Vagina (tissue), 2 donors: ENCODE measurements around the gene GPR161. TPM values are rescaled to one million over a fixed set of nuclear protein-coding genes. Genes with fewer than 3 reads are reported as not detected.

Experiments used
- DNase-seq, 2 donors: peaks; one replicate each; pipeline ENCODE4 v3.0.0-alpha.2; 2017; ENCODE audit errors: extremely low spot score in 2 of 2
- H3K27ac ChIP-seq: fragments of 200-600 bp; sonication (generic); one replicate; pipeline ENCODE4 v1.5.1; 2019
- H3K27me3 ChIP-seq: fragments of 200-600 bp; sonication (generic); one replicate; pipeline ENCODE4 v1.5.1; 2019
- H3K36me3 ChIP-seq, 2 donors: fragments of 200-600 bp; sonication (generic); one replicate each; pipeline ENCODE4 v1.5.1; 2017 to 2019
- H3K4me1 ChIP-seq: fragments of 200-600 bp; sonication (generic); one replicate; pipeline ENCODE4 v1.5.1; 2019
- H3K4me3 ChIP-seq, 2 donors: fragments of 200-600 bp; sonication (generic); 1 replicate in 1 of 2; 2 replicates in 1 of 2; pipeline ENCODE4 v1.5.1; 2016 to 2019
- H3K9me3 ChIP-seq: fragments of 200-600 bp; sonication (generic); one replicate; pipeline ENCODE4 v1.5.1; 2019
- CTCF ChIP-seq, 3 experiments: fragments of 450-650 bp in 2 of 3; fragments of 200-600 bp in 1 of 3; sonication (generic) in 1 of 3; IDR thresholded peaks; one replicate each; pipeline ENCODE4 v1.5.1; 2017 to 2019; ENCODE audit warnings: antibody characterized with exemption in 3 of 3, mild to moderate bottlenecking in 2 of 3, moderate library complexity in 2 of 3
- POLR2A ChIP-seq, 2 donors: fragments of 450-650 bp; IDR thresholded peaks; one replicate each; pipeline ENCODE4 v1.6.1; 2017; ENCODE audit warnings: antibody characterized with exemption in 2 of 2, mild to moderate bottlenecking in 2 of 2, moderate library complexity in 2 of 2
- POLR2AphosphoS5 ChIP-seq, 2 donors: sonication (generic); formaldehyde crosslinking; IDR thresholded peaks; one replicate each; pipeline ENCODE4 v1.9.0; 2017; ENCODE audit warnings: antibody characterized with exemption in 2 of 2, mild to moderate bottlenecking in 2 of 2, low read depth in 1 of 2; ENCODE audit not compliant: insufficient read depth in 1 of 2
- intact Hi-C: fragments of 100-400 bp; cut with DNase I; formaldehyde crosslinking; loops from one replicate; pipeline ENCODE4 v1.15.1; 2023
- total RNA-seq: library from RNA; depleted of rRNA; stranded (reverse); fragments of >200 nt; gene quantifications from one replicate; pipeline ENCODE4 v1.2.3, GENCODE V29; 2016

GPR161 gene
- total RNA-seq, 1 donor from 2014 or later, result 15.7 TPM

GRCh38 chr1:168146626-168147025, 9.9 kb upstream of the GPR161 start:
- intact Hi-C loops, result no loop called here
- Histone ChIP-seq H3K27me3 (no peaks in the 10 kb centered on the region), H3K4me1 (no peaks in the 10 kb centered on the region), H3K4me3 (no peak overlapping the region), H3K27ac (no peak overlapping the region), H3K36me3 (no peaks in the 10 kb centered on the region), H3K9me3 (no peaks in the 10 kb centered on the region)
- no peak for DNase-seq
- TF ChIP-seq POLR2A (IDR thresholded peaks at IDR 0.05) (no peak), POLR2AphosphoS5 (IDR thresholded peaks at IDR 0.05; ENCODE audit: insufficient read depth in 1 of 2, low read depth in 1 of 2) (no peak), CTCF (IDR thresholded peaks at IDR 0.05) (no peak)

GRCh38 chr1:168146160-168146539, 9.4 kb upstream of the GPR161 start:
- Histone ChIP-seq H3K9me3 (no peaks in the 10 kb centered on the region), H3K4me3 (no peak overlapping the region), H3K36me3 (no peaks in the 10 kb centered on the region), H3K27ac (no peak overlapping the region), H3K27me3 (no peaks in the 10 kb centered on the region), H3K4me1 (no peaks in the 10 kb centered on the region)
- intact Hi-C loops, result no loop called here
- DNase-seq, result no peak
- TF ChIP-seq POLR2AphosphoS5 (IDR thresholded peaks at IDR 0.05; ENCODE audit: insufficient read depth in 1 of 2, low read depth in 1 of 2), result no peak
- TF ChIP-seq CTCF (IDR thresholded peaks at IDR 0.05), result no peak
- no peak for TF ChIP-seq POLR2A (IDR thresholded peaks at IDR 0.05)

- TF ChIP-seq CTCF (IDR thresholded peaks at IDR 0.05) (peak; percentile 82 to 94 (median 85)), POLR2A (IDR thresholded peaks at IDR 0.05) (no peak), POLR2AphosphoS5 (IDR thresholded peaks at IDR 0.05; ENCODE audit: insufficient read depth in 1 of 2, low read depth in 1 of 2) (peak in 1 of 2 donors; percentile 16)
- no peak overlapping the region for H3K27ac ChIP-seq
- intact Hi-C loops, result no loop called here
Measured at GRCh38 chr1:168145184-168146159, 8.7 kb upstream of the GPR161 start.

GRCh38 chr1:168141871-168142385, 5.2 kb upstream of the GPR161 start:
- peaks cover 10% of the 10 kb centered on the region for H3K4me1 ChIP-seq
- H3K4me3 ChIP-seq, result no peak overlapping the region
- no peak overlapping the region for H3K27ac ChIP-seq
- H3K36me3 ChIP-seq, result no peaks in the 10 kb centered on the region
- peak in 1 of 2 donors; percentile 42 for DNase-seq
- TF ChIP-seq POLR2A (IDR thresholded peaks at IDR 0.05) (no peak), POLR2AphosphoS5 (IDR thresholded peaks at IDR 0.05; ENCODE audit: insufficient read depth in 1 of 2, low read depth in 1 of 2) (no peak), CTCF (IDR thresholded peaks at IDR 0.05) (no peak)
- no peaks in the 10 kb centered on the region for H3K27me3 ChIP-seq
- intact Hi-C loops, result no loop called here
- no peaks in the 10 kb centered on the region for H3K9me3 ChIP-seq

More at GRCh38 chr1:168145184-168146159, 8.7 kb upstream of the GPR161 start:
- H3K36me3 ChIP-seq, result no peaks in the 10 kb centered on the region
- no peak overlapping the region for H3K4me3 ChIP-seq
- peak in 1 of 2 donors; percentile 84 for DNase-seq
- no peaks in the 10 kb centered on the region for H3K27me3 ChIP-seq
- H3K4me1 ChIP-seq, result no peaks in the 10 kb centered on the region
- no peaks in the 10 kb centered on the region for H3K9me3 ChIP-seq
